K562 (cell line): ENCODE results near the gene TECTA. TPM values are rescaled to one million over a fixed set of nuclear protein-coding genes. Genes with fewer than 3 reads are reported as not detected.

ENCODE experiments used
- ATAC-seq: fragments of 200-7000 bp; cut with Tn5 transposase; 3 replicates; pipeline ENCODE4 v1.9.1; 2020; ENCODE audit warnings: moderate library complexity
- BruUV-seq: library from RNA; stranded (reverse); fragments of 400-500 nt; replicated peaks from 2 replicates; lab custom pipeline; 2021; lab: Mats Ljungman, UMichigan
- CTCF ChIA-PET: fragments of 300-600 bp; formaldehyde crosslinking; extraction: SDS; loops from one replicate; lab custom pipeline; 2021; ENCODE audit warnings: low intra/inter-chr PET ratio; lab: Yijun Ruan, JAX
- POLR2A ChIA-PET: fragments of 300-600, 350-650 bp; sonication (Branson Sonifier 250); formaldehyde crosslinking; extraction: SDS; loops from one replicate; lab custom pipeline; 2021; ENCODE audit warnings: antibody characterized with exemption, inconsistent platforms; lab: Yijun Ruan, JAX
- DNase-seq, 4 experiments: peaks; one replicate each; pipeline versions ENCODE4 v3.0.0 to v3.0.0-alpha.2; 2011 to 2018; ENCODE audit warnings: low spot score in 3 of 4, mixed read lengths in 3 of 4; ENCODE audit errors: extremely low read depth in 1 of 4
- FAIRE-seq: peaks from 2 replicates; lab custom pipeline; 2011; peaks lifted over from hg19 to GRCh38; lab: Jason Lieb, UNC
- H2AFZ ChIP-seq: 2 replicates; pipeline ENCODE4 v1.6.0; 2011; ENCODE audit warnings: low read depth, low read length, control low read depth, inconsistent platforms
- H3K27ac ChIP-seq: fragments of 200-600 bp; 3 replicates; pipeline ENCODE4 v1.8.0; 2011; ENCODE audit warnings: low read depth, mild to moderate bottlenecking, control low read depth, inconsistent platforms, low read length, moderate library complexity, mixed read lengths; ENCODE audit errors: extremely low read depth
- H3K27me3 ChIP-seq, 2 experiments: fragments of 300-600 bp in 1 of 2; 2 replicates in 1 of 2; 3 replicates in 1 of 2; pipeline versions ENCODE4 v1.6.0 to v1.8.0; 2011; ENCODE audit warnings: inconsistent platforms in 2 of 2, low read length in 2 of 2, mild to moderate bottlenecking in 1 of 2, mixed read lengths in 1 of 2, moderate library complexity in 1 of 2; ENCODE audit not compliant: control insufficient read depth in 2 of 2, insufficient read depth in 2 of 2
- H3K36me3 ChIP-seq: fragments of 300-600 bp; 3 replicates; pipeline ENCODE4 v1.8.0; 2011; ENCODE audit warnings: mild to moderate bottlenecking, low read length, inconsistent platforms; ENCODE audit not compliant: control insufficient read depth, insufficient read depth
- H3K4me1 ChIP-seq, 2 experiments: fragments of 200-600 bp in 1 of 2; replicated peaks in 1 of 2; 2 replicates in 1 of 2; 3 replicates in 1 of 2; pipeline versions ENCODE4 v1.5.1 to v1.8.0; 2011; ENCODE audit warnings: inconsistent platforms in 2 of 2, low read length in 2 of 2, mild to moderate bottlenecking in 1 of 2, mixed read lengths in 1 of 2, moderate library complexity in 1 of 2; ENCODE audit not compliant: control insufficient read depth in 2 of 2, insufficient read depth in 2 of 2
- H3K4me2 ChIP-seq: 2 replicates; pipeline ENCODE4 v1.6.1; 2011; ENCODE audit warnings: low read length, control low read depth, inconsistent platforms, mixed read lengths; ENCODE audit not compliant: insufficient read depth
- H3K4me3 ChIP-seq: fragments of 200-600 bp; sonication (generic), shearing (Covaris generic); 2 replicates; pipeline ENCODE4 v1.5.1; 2016; ENCODE audit warnings: control low read depth, inconsistent platforms
- H3K79me2 ChIP-seq: fragments of 200-600 bp; 3 replicates; pipeline ENCODE4 v1.8.0; 2011; ENCODE audit warnings: low read length, inconsistent platforms; ENCODE audit not compliant: control insufficient read depth, insufficient read depth
- H3K9ac ChIP-seq, 2 experiments: 2 replicates each; pipeline versions ENCODE4 v1.6.0 to v1.6.1; 2011; ENCODE audit warnings: low read depth in 2 of 2, low read length in 2 of 2, control low read depth in 1 of 2, inconsistent platforms in 1 of 2, mild to moderate bottlenecking in 1 of 2, mixed read lengths in 1 of 2; ENCODE audit not compliant: insufficient read depth in 1 of 2
- H3K9me1 ChIP-seq: one replicate; pipeline ENCODE4 v1.6.0; 2011; ENCODE audit warnings: inconsistent platforms, mild to moderate bottlenecking, low read length, moderate library complexity; ENCODE audit not compliant: control insufficient read depth, insufficient read depth
- H3K9me3 ChIP-seq: replicated peaks from 2 replicates; pipeline ENCODE4 v1.5.1; 2011; ENCODE audit warnings: low read depth, low read length, inconsistent platforms; ENCODE audit not compliant: control insufficient read depth, insufficient read depth
- H4K20me1 ChIP-seq: replicated peaks from 2 replicates; pipeline ENCODE4 v1.6.1; 2011; ENCODE audit warnings: low read length, inconsistent platforms, mixed read lengths; ENCODE audit not compliant: control insufficient read depth, insufficient read depth
- CREB1 ChIP-seq, 2 experiments: sonication (generic) in 1 of 2; formaldehyde crosslinking in 1 of 2; IDR thresholded peaks; 2 replicates each; pipeline versions ENCODE4 v1.6.1 to v1.8.0; 2012 to 2022; ENCODE audit warnings: inconsistent platforms in 1 of 2, mild to moderate bottlenecking in 1 of 2, missing genetic modification reagents in 1 of 2, moderate library complexity in 1 of 2
- FOS ChIP-seq: IDR thresholded peaks from 3 replicates; pipeline ENCODE4 v1.6.1; 2011; ENCODE audit not compliant: insufficient read length; ENCODE audit errors: extremely low read depth
- HMG20B ChIP-seq: fragments of 250-450 bp; sonication (Bioruptor Pico); IDR thresholded peaks from 2 replicates; pipeline ENCODE4 v1.5.0; 2021; ENCODE audit warnings: mild to moderate bottlenecking
- HMGN3 ChIP-seq: IDR thresholded peaks from 2 replicates; pipeline ENCODE4 v1.6.1; 2011; ENCODE audit warnings: borderline replicate concordance, low read depth, mild to moderate bottlenecking, mixed read lengths, low read length; ENCODE audit not compliant: insufficient read length; ENCODE audit errors: extremely low read depth
- IFI16 ChIP-seq: fragments of 250-450 bp; sonication (Bioruptor Pico); IDR thresholded peaks from 2 replicates; pipeline ENCODE4 v2.1.2; 2022; ENCODE audit warnings: mild to moderate bottlenecking, inconsistent platforms
- KAT8 ChIP-seq: fragments of 450-650 bp; IDR thresholded peaks from 2 replicates; pipeline ENCODE4 v1.6.1; 2016; ENCODE audit warnings: low read depth, mild to moderate bottlenecking
- NFRKB ChIP-seq: fragments of 450-650 bp; IDR thresholded peaks from 2 replicates; pipeline ENCODE4 v1.6.1; 2016; ENCODE audit warnings: low read depth
- SAFB ChIP-seq: fragments of 200-400 bp; formaldehyde crosslinking; IDR thresholded peaks from 2 replicates; pipeline ENCODE4 v1.6.1; 2017; ENCODE audit warnings: low read depth, low read length, borderline replicate concordance
- SAFB2 ChIP-seq: fragments of 200-400 bp; formaldehyde crosslinking; IDR thresholded peaks from 2 replicates; pipeline ENCODE4 v1.6.1; 2018; ENCODE audit warnings: borderline replicate concordance, low read length, low read depth, moderate library complexity; ENCODE audit not compliant: severe bottlenecking
- SMARCC2 ChIP-seq: fragments of 450-650 bp; IDR thresholded peaks from 2 replicates; pipeline ENCODE4 v1.6.1; 2017; ENCODE audit warnings: antibody characterized with exemption, moderate library complexity, mild to moderate bottlenecking, low read depth
- in situ Hi-C: fragments of 300-500 bp; cut with MboI; formaldehyde crosslinking; loops from 4 replicates; pipeline ENCODE4 v1.15.0; 2018; ENCODE audit warnings: inconsistent platforms, mixed read lengths
- intact Hi-C: fragments of 100-400 bp; cut with micrococcal nuclease; formaldehyde crosslinking; loops from 2 replicates; pipeline ENCODE4 v1.14.2; 2022
- polyA plus RNA-seq, 8 experiments: library from polyadenylated mRNA; depleted of rRNA in 4 of 8; stranded (reverse) in 5 of 8; unstranded in 3 of 8; fragments of >200 nt; fragmentation: Nextera tagmentation in 2 of 8; fragmentation: Illumina TruSeq in 1 of 8; extraction: Ambion mirVana in 2 of 8; extraction: Trizol in 1 of 8; gene quantifications; 2 replicates each; pipeline versions ENCODE4 v1.2.1 to v1.2.3, GENCODE V29; 2011 to 2014; ENCODE audit warnings: inconsistent platforms in 1 of 8, missing spikeins in 1 of 8
- total RNA-seq, 7 experiments: library from RNA; depleted of rRNA in 6 of 7; stranded (reverse); fragments of >200 nt in 6 of 7; fragmentation: Illumina TruSeq in 2 of 7; extraction: Trizol in 2 of 7; gene quantifications; 2 replicates each; pipeline versions ENCODE4 v1.2.1 to v1.2.3, GENCODE V29; 2011 to 2021; ENCODE audit warnings: low replicate concordance in 1 of 7
- TF ChIP-seq, protein P1 (sequence below): fragments of 450-650 bp; IDR thresholded peaks from 2 replicates; pipeline ENCODE4 v1.7.1; 2018; ENCODE audit warnings: mild to moderate bottlenecking, low read depth; ENCODE audit not compliant: partially characterized antibody
- TF ChIP-seq, protein P2 (sequence below), 2 experiments: fragments of 200-800 bp in 1 of 2; sonication (Bioruptor generic) in 1 of 2; sonication (generic) in 1 of 2; formaldehyde crosslinking in 1 of 2; IDR thresholded peaks in 1 of 2; conservative IDR thresholded peaks in 1 of 2; 2 replicates each; pipeline versions ENCODE4 v1.5.0 to v1.6.1; 2016 to 2020; ENCODE audit warnings: missing compliant biosample characterization in 1 of 2, missing genetic modification characterization in 1 of 2, missing genetic modification reagents in 1 of 2

TECTA gene
- total and polyA plus RNA-seq, 9 of the 15 experiments (the other 6 are each of a cell fraction or from before 2014, with no cell fraction given), result under 0.01 to 0.04 (median 0.03) TPM; not detected in 5

DNA sequence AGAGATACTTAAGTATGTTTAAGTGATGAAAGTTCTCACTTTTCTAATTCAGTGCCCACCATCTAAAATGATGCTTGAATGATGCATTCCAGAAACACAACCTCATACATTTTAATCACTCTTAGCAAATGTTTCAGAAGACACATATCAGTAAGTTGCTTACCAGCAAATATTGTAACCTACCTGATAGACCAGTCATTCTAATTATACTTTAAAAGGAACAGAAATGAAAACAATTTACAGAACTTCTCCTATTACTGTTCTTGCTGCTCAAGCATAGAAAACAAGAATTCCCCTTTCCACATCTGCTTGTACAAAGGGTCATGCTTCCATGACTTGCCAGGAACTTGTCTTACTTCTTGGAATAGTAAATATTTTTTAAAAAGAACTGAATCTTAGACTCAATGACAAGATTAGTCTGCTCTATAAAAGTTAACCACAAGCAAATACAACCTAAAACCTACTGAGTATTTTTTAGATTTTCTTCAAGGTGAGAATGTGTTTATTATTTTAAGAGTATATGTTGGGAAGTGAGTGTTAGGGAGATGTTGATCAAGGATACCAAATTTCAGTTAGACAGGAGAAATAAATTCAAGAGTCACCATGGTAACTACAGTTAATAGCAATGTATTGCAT lies 109.5 kb downstream of the TECTA start:
- H3K4me3 ChIP-seq, result no peak overlapping the region
- ChIA-PET POLR2A (no interaction called here), CTCF (no interaction called here)
- DNase-seq (no peak), FAIRE-seq (no peak), ATAC-seq (no peak)
- H3K9me1 ChIP-seq, result no peaks in the 10 kb centered on the region
- no peaks in the 10 kb centered on the region for H3K9me3 ChIP-seq
- H3K79me2 ChIP-seq, result no peaks in the 10 kb centered on the region
- no peak overlapping the region for H3K4me2 ChIP-seq
- no peaks in the 10 kb centered on the region for H3K36me3 ChIP-seq
- TF ChIP-seq HMG20B (no peak), NFRKB (no peak), SAFB2 (no peak), KAT8 (no peak), IFI16 (no peak), HMGN3 (no peak), SAFB (no peak), CREB1 (IDR thresholded peaks at IDR 0.05) (no peak), CREB1 (CRISPR knock-in tag; IDR thresholded peaks at IDR 0.05) (no peak), FOS (no peak), SMARCC2 (no peak)
- TF ChIP-seq, protein P1, sequence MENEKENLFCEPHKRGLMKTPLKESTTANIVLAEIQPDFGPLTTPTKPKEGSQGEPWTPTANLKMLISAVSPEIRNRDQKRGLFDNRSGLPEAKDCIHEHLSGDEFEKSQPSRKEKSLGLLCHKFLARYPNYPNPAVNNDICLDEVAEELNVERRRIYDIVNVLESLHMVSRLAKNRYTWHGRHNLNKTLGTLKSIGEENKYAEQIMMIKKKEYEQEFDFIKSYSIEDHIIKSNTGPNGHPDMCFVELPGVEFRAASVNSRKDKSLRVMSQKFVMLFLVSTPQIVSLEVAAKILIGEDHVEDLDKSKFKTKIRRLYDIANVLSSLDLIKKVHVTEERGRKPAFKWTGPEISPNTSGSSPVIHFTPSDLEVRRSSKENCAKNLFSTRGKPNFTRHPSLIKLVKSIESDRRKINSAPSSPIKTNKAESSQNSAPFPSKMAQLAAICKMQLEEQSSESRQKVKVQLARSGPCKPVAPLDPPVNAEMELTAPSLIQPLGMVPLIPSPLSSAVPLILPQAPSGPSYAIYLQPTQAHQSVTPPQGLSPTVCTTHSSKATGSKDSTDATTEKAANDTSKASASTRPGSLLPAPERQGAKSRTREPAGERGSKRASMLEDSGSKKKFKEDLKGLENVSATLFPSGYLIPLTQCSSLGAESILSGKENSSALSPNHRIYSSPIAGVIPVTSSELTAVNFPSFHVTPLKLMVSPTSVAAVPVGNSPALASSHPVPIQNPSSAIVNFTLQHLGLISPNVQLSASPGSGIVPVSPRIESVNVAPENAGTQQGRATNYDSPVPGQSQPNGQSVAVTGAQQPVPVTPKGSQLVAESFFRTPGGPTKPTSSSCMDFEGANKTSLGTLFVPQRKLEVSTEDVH, result no peak
- TF ChIP-seq, protein P2, sequence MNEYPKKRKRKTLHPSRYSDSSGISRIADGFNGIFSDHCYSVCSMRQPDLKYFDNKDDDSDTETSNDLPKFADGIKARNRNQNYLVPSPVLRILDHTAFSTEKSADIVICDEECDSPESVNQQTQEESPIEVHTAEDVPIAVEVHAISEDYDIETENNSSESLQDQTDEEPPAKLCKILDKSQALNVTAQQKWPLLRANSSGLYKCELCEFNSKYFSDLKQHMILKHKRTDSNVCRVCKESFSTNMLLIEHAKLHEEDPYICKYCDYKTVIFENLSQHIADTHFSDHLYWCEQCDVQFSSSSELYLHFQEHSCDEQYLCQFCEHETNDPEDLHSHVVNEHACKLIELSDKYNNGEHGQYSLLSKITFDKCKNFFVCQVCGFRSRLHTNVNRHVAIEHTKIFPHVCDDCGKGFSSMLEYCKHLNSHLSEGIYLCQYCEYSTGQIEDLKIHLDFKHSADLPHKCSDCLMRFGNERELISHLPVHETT (CRISPR knock-in tag; conservative IDR thresholded peaks at IDR 0.05 in 1 of 2, IDR thresholded peaks at IDR 0.05 in 1 of 2), result no peak
- H3K4me1 ChIP-seq, result no peaks in the 10 kb centered on the region
- no peaks in the 10 kb centered on the region for H4K20me1 ChIP-seq
- H3K27me3 ChIP-seq, result peaks cover 0 to 4% of the 10 kb centered on the region in 2 experiments; a peak in 1 of 5 replicates
- H3K27ac ChIP-seq, result no peak overlapping the region
- intact Hi-C loops, result no loop called here
- no peak overlapping the region for H3K9ac ChIP-seq
- BruUV-seq, result no TSS peak
- in situ Hi-C loops, result no loop called here
- H2AFZ ChIP-seq, result no peak overlapping the region
